Tibial nerve (tissue), 4 donors: ENCODE measurements around the gene MED15. TPM values are rescaled to one million over a fixed set of nuclear protein-coding genes. Genes with fewer than 3 reads are reported as not detected.

ENCODE experiments used
- DNase-seq, 2 donors: peaks; one replicate each; pipeline ENCODE4 v3.0.0-alpha.2; 2019; ENCODE audit warnings: low spot score in 2 of 2
- H3K27ac ChIP-seq, 4 donors: fragments of 200-600 bp; sonication (generic) in 3 of 4; one replicate each; pipeline ENCODE4 v1.5.1; 2017 to 2019; ENCODE audit warnings: mild to moderate bottlenecking in 1 of 4
- H3K27me3 ChIP-seq, 2 donors: fragments of 200-600 bp; sonication (generic) in 1 of 2; one replicate each; pipeline versions ENCODE4 v1.5.1 to v1.6.0; 2017 to 2019
- H3K36me3 ChIP-seq, 3 donors: fragments of 200-600 bp; sonication (generic); one replicate each; pipeline ENCODE4 v1.5.1; 2018 to 2019
- H3K4me1 ChIP-seq, 4 donors: fragments of 200-600 bp; sonication (generic) in 3 of 4; one replicate each; pipeline ENCODE4 v1.5.1; 2017 to 2019
- H3K4me3 ChIP-seq, 4 donors: fragments of 200-600 bp; sonication (generic) in 3 of 4; one replicate each; pipeline ENCODE4 v1.5.1; 2017 to 2019; ENCODE audit warnings: mild to moderate bottlenecking in 1 of 4, moderate library complexity in 1 of 4
- H3K9me3 ChIP-seq, 4 donors: fragments of 200-600 bp; sonication (generic) in 3 of 4; one replicate each; pipeline ENCODE4 v1.5.1; 2017 to 2019
- EP300 ChIP-seq, 2 donors: sonication (generic); formaldehyde crosslinking; IDR thresholded peaks; one replicate each; pipeline ENCODE4 v1.6.1; 2017; ENCODE audit warnings: antibody characterized with exemption in 2 of 2, mild to moderate bottlenecking in 1 of 2
- POLR2A ChIP-seq, 2 donors: fragments of 450-650 bp; IDR thresholded peaks; one replicate each; pipeline ENCODE4 v1.6.1; 2017; ENCODE audit warnings: antibody characterized with exemption in 2 of 2, mild to moderate bottlenecking in 2 of 2, moderate library complexity in 2 of 2
- WGBS, 2 donors: methylation state at CpG; one replicate each; pipeline ENCODE4 v1.1.5; 2018; 5-methylcytosine and 5-hydroxymethylcytosine counted together
- total RNA-seq, 4 donors: library from RNA; depleted of rRNA; stranded (reverse); fragments of >200 nt; gene quantifications; one replicate each; pipeline ENCODE4 v1.1.0, GENCODE V29; 2016
- TF ChIP-seq, protein P1 (sequence below), 5 experiments: fragments of 200-600 bp in 3 of 5; fragments of 450-650 bp in 2 of 5; sonication (generic) in 3 of 5; IDR thresholded peaks; one replicate each; pipeline ENCODE4 v1.5.1; 2016 to 2019; ENCODE audit warnings: antibody characterized with exemption in 5 of 5, mild to moderate bottlenecking in 3 of 5, moderate library complexity in 2 of 5

The MED15 gene
- total RNA-seq, 4 donors from 2014 or later, result 49.2 to 147 (median 102) TPM

DNA sequence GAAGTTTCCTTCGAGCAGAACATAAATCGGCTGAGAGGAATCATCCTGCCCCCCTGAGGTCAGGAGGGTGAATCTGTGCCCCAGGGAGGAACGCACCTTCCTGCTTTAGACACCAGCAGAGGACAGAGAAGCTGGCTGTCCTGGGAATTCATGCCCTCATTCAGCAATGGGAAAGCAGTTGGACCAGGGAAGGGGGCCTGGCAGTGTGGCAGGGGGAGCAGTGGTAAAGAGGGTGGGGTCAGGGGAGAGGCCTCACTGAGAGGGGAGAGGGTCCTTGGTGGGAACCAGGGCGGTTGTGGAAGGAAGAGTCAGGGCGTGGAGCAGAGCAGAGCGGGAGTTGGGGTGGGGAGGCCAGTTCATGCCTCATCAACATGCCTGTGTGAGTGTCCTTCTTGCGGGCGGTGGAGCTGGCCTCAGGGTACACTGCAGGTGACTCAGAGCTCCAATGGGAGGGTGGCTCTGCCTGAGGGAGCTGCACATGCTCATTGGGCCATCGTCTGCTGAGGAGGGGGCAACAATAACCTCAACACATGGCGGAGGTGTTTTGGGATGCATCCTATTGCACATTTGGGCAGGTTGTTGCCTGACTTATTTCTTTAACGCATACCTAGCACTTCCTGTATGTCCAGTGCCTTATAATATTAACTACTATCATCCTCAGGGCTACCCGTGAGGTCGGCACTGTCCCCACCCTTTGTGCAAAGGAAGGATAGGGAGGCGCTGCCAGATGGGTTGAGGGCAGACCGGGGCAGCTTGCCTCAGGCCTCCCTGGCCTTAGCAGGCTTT is 23.2 kb downstream of the MED15 start:
- TF ChIP-seq EP300 (IDR thresholded peaks at IDR 0.05), result no peak
- TF ChIP-seq, protein P1, sequence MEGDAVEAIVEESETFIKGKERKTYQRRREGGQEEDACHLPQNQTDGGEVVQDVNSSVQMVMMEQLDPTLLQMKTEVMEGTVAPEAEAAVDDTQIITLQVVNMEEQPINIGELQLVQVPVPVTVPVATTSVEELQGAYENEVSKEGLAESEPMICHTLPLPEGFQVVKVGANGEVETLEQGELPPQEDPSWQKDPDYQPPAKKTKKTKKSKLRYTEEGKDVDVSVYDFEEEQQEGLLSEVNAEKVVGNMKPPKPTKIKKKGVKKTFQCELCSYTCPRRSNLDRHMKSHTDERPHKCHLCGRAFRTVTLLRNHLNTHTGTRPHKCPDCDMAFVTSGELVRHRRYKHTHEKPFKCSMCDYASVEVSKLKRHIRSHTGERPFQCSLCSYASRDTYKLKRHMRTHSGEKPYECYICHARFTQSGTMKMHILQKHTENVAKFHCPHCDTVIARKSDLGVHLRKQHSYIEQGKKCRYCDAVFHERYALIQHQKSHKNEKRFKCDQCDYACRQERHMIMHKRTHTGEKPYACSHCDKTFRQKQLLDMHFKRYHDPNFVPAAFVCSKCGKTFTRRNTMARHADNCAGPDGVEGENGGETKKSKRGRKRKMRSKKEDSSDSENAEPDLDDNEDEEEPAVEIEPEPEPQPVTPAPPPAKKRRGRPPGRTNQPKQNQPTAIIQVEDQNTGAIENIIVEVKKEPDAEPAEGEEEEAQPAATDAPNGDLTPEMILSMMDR (IDR thresholded peaks at IDR 0.05), result no peak
- no peak for TF ChIP-seq POLR2A (IDR thresholded peaks at IDR 0.05)
- WGBS, 2 donors, result 58 to 68% methylated on average over 13 to 15 of the region's 15 CpGs
- DNase-seq, result no peak
- Histone ChIP-seq H3K27ac (peak overlapping the region; percentile 22 to 84 (median 74)), H3K27me3 (no peaks in the 10 kb centered on the region), H3K4me1 (peaks cover 4 to 89% (median 52%) of the 10 kb centered on the region in 4 donors), H3K9me3 (no peaks in the 10 kb centered on the region), H3K36me3 (peaks cover 0 to 18% (median 8%) of the 10 kb centered on the region in 3 donors), H3K4me3 (no peak overlapping the region)

DNA sequence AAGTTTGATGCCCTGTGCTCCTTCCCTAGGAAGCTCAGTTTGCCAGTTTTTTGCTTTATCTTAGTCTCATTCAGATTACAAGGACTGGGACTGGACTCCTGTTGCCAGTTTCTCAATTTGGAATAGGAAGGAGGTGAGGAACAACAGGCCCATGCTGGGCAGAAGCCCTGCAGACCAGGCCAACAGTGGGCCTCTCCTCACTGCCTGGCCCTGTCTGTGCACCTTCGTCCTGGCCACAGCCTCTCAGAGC is 23.7 kb downstream of the MED15 start:
- peaks cover 0 to 18% (median 8%) of the 10 kb centered on the region in 3 donors for H3K36me3 ChIP-seq
- WGBS, 2 donors, result 10 to 20% methylated on average over 1 of the region's 1 CpG
- peak overlapping the region; percentile 22 to 84 (median 74) for H3K27ac ChIP-seq
- no peaks in the 10 kb centered on the region for H3K9me3 ChIP-seq
- no peak overlapping the region for H3K4me3 ChIP-seq
- no peak for DNase-seq
- no peaks in the 10 kb centered on the region for H3K27me3 ChIP-seq
- peaks cover 4 to 89% (median 52%) of the 10 kb centered on the region in 4 donors for H3K4me1 ChIP-seq
- TF ChIP-seq EP300 (IDR thresholded peaks at IDR 0.05) (no peak), POLR2A (IDR thresholded peaks at IDR 0.05) (no peak)
- TF ChIP-seq, protein P1 (IDR thresholded peaks at IDR 0.05), result no peak

DNA sequence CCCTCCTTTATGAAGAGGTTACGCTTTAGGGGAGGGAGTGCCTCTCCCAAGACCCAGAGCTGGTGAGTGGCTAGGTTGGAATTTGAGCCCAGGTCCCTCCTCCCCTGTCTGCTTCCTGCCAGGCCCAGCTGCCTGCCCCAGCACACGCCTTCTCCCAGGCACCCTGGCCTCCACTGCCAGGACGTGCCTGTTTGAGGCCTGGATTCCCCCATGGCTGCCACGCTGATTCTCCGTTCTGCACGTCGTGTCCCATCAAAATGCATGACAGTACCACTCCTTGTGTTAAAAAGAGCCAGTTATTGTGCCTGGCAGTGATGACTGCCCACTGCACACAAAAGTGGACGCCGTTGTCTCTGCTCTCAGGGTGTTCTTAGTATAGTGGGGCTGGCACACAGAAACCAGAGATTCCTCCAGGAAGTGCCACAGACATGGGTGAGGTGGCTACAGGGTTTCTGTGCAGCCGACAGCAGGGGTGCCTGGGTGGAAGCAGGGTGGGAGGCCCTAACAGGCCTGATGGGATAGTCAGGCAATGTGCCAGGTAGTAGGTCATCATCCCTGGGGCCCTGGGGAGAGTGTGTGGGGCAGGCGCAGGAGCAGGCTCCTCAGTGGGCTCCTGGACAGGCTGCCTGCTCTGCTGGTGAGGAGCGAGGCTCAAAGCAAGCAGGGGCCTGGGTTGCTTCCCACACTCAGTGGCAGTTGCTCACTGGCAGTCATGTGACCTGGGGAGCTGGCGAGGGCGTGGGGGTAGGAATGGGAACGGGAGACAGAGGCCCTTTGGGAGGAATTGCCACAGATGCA is 24.2 kb downstream of the MED15 start:
- H3K4me3 ChIP-seq, result no peak overlapping the region

DNA sequence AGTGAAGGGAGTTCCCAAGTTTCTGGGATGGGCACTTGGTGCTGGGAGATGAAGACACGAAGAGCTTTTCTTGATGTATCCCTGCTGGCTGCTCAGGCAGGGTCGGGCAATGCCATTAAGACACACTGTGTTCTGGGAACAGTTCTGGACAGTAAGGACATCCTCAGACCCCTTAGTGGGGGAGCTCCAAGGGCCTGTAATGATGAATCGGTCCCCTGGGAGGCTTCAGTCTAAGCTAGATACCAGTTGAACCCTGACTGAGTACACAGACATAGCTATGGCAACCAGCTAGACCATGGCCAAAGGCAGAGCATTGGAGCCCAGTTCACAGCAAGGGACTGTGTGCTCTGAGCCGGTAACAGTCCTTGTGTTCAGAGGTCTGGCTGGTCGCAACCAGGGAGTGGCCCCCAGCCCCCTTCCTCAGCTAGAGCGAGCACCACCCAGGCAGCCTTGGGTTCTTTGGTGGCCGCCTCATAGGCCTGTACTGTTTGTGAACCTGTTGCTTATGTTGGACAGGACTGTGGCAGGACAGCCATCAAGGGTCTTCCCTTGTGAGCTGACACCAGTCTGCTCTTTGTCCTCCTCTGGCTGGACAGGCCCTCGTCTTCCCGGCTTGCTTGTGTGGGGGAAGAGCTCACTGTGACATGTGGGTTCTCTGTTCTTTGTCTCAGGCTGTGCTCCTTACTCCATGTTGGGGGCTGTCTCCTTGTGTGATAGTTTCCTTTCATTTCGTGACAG is 25.0 kb downstream of the MED15 start:
- 60 to 61% methylated on average over 7 to 10 of the region's 10 CpGs for WGBS, 2 donors
- TF ChIP-seq, protein P1 (IDR thresholded peaks at IDR 0.05), result no peak
- TF ChIP-seq POLR2A (IDR thresholded peaks at IDR 0.05) (no peak), EP300 (IDR thresholded peaks at IDR 0.05) (no peak)
- no peak overlapping the region for H3K4me3 ChIP-seq
- peaks cover 4 to 85% (median 52%) of the 10 kb centered on the region in 4 donors for H3K4me1 ChIP-seq
- H3K9me3 ChIP-seq, result no peaks in the 10 kb centered on the region
- peaks cover 0 to 24% (median 8%) of the 10 kb centered on the region in 3 donors for H3K36me3 ChIP-seq
- H3K27me3 ChIP-seq, result no peaks in the 10 kb centered on the region
- DNase-seq, result no peak
- peak overlapping the region; percentile 44 to 84 (median 74) for H3K27ac ChIP-seq

More for the DNA sequence above, 24.2 kb downstream of the MED15 start:
- Histone ChIP-seq H3K36me3 (peaks cover 0 to 19% (median 8%) of the 10 kb centered on the region in 3 donors), H3K4me1 (peaks cover 4 to 89% (median 52%) of the 10 kb centered on the region in 4 donors), H3K27ac (peak overlapping the region; percentile 44 to 84 (median 74)), H3K27me3 (no peaks in the 10 kb centered on the region), H3K9me3 (no peaks in the 10 kb centered on the region)
- WGBS, 2 donors, result 16 to 32% methylated on average over 11 to 14 of the region's 15 CpGs
- TF ChIP-seq, protein P1 (IDR thresholded peaks at IDR 0.05), result no peak
- no peak for TF ChIP-seq EP300 (IDR thresholded peaks at IDR 0.05)
- no peak for TF ChIP-seq POLR2A (IDR thresholded peaks at IDR 0.05)
- no peak for DNase-seq
